Fibroblast of lung (primary cell): ENCODE results near the gene LRRC36.

Source experiments
- EZH2 ChIP-seq: IDR thresholded peaks from 2 replicates; pipeline ENCODE4 v1.5.1; 2012; ENCODE audit warnings: low read length, control low read depth, mild to moderate bottlenecking; ENCODE audit errors: missing control alignments
- TF ChIP-seq, protein P1 (sequence below), 2 donors: IDR thresholded peaks in 1 of 2; conservative IDR thresholded peaks in 1 of 2; 1 replicate in 1 of 2; 2 replicates in 1 of 2; pipeline ENCODE4 v1.5.1; 2011 to 2012; ENCODE audit warnings: low read length in 2 of 2, control low read depth in 1 of 2, inconsistent platforms in 1 of 2, low read depth in 1 of 2, mild to moderate bottlenecking in 1 of 2

DNA sequence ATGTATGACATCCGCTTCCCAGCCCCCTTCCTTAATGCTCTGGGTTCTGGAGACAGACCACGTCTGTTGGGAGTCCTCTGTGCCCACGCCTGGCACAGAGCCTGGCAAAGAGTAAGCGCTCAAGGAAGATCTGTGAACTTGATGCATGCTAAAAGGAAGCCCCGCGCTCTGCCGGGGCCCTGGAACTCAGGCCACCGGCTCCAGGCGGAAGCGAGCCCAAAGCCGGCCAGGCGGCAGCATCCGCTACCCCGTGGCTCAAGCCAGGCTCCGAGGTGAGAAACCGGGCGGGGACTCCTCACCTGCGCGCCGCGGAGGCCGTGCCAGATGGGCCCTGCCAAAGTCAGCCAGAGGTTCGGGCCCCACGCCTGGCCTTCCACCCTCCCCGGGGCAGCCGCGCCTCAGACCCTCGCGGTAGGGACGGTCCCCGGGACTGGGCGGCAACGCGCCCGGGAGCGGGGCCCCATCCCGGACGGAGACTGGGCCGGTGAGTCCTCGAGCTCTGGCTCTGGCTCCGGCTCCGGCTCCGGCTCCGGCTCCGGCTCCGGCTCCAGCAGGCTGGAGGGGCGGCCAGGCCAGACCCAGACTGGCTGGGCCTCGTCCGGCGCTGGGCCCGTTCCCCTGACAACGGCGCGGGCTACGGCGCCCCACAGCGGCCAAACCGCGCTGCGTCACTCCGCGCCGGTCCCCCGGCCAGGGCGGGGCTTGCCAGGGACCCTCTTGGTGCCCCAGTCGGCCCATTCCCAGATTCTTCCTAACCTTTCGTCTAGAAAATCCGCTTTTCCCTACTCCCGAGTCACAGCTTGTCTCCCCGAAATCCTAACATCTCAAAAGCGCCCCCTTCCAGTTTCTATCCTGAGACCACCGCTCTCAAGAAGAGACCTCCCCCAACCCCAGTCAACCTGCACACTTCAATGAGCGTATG, 89.5 kb downstream of the LRRC36 start, which contains the start of gene ZDHHC1:
- TF ChIP-seq, protein P1, sequence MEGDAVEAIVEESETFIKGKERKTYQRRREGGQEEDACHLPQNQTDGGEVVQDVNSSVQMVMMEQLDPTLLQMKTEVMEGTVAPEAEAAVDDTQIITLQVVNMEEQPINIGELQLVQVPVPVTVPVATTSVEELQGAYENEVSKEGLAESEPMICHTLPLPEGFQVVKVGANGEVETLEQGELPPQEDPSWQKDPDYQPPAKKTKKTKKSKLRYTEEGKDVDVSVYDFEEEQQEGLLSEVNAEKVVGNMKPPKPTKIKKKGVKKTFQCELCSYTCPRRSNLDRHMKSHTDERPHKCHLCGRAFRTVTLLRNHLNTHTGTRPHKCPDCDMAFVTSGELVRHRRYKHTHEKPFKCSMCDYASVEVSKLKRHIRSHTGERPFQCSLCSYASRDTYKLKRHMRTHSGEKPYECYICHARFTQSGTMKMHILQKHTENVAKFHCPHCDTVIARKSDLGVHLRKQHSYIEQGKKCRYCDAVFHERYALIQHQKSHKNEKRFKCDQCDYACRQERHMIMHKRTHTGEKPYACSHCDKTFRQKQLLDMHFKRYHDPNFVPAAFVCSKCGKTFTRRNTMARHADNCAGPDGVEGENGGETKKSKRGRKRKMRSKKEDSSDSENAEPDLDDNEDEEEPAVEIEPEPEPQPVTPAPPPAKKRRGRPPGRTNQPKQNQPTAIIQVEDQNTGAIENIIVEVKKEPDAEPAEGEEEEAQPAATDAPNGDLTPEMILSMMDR (conservative IDR thresholded peaks at IDR 0.05 in 1 of 2, IDR thresholded peaks at IDR 0.05 in 1 of 2; ENCODE audit: low read depth in 1 of 2, low read length in 2 of 2), result no peak
- TF ChIP-seq EZH2, result no peak
